Thymus (tissue), 11 donors: ENCODE data around the gene CRISP1. TPM values are rescaled to one million over a fixed set of nuclear protein-coding genes. Genes with fewer than 3 reads are reported as not detected.
"Not testable (repeated sequence)": the region's sequence is repeated elsewhere in the genome, so short reads cannot be mapped to it uniquely, and the experiment has no call there.

Experiments
- DNase-seq, 9 donors: peaks; one replicate each; pipeline ENCODE4 v3.0.0-alpha.2; 2013; ENCODE audit warnings: low spot score in 9 of 9, low read depth in 6 of 9, missing footprints in 1 of 9
- H3K27ac ChIP-seq, 2 donors: one replicate each; pipeline ENCODE4 v1.5.1; 2013; ENCODE audit warnings: control low read depth in 1 of 2, low read depth in 1 of 2, low read length in 1 of 2, mild to moderate bottlenecking in 1 of 2, moderate library complexity in 1 of 2
- H3K27me3 ChIP-seq, 2 donors: one replicate each; pipeline ENCODE4 v1.5.1; 2013; ENCODE audit warnings: low read length in 1 of 2; ENCODE audit not compliant: control insufficient read depth in 2 of 2, insufficient read depth in 1 of 2
- H3K36me3 ChIP-seq, 2 donors: one replicate each; pipeline ENCODE4 v1.5.1; 2013; ENCODE audit warnings: low read length in 1 of 2, mild to moderate bottlenecking in 1 of 2, moderate library complexity in 1 of 2; ENCODE audit not compliant: control insufficient read depth in 2 of 2, insufficient read depth in 2 of 2
- H3K4me1 ChIP-seq, 2 donors: one replicate each; pipeline ENCODE4 v1.5.1; 2013; ENCODE audit warnings: low read length in 2 of 2; ENCODE audit not compliant: control insufficient read depth in 2 of 2, insufficient read depth in 2 of 2
- H3K4me3 ChIP-seq, 2 donors: one replicate each; pipeline ENCODE4 v1.5.1; 2013; ENCODE audit warnings: low read length in 2 of 2, control low read depth in 1 of 2, mild to moderate bottlenecking in 1 of 2
- H3K9me3 ChIP-seq, 2 donors: one replicate each; pipeline ENCODE4 v1.5.1; 2013; ENCODE audit warnings: low read length in 1 of 2, mild to moderate bottlenecking in 1 of 2; ENCODE audit not compliant: control insufficient read depth in 2 of 2, insufficient read depth in 1 of 2
- WGBS: extraction: QIAGEN DNeasy Blood & Tissue Kit; methylation state at CpG from one replicate; pipeline ENCODE4 v1.1.7; 2013; 5-methylcytosine and 5-hydroxymethylcytosine counted together
- polyA plus RNA-seq: library from polyadenylated mRNA; stranded (reverse); fragments of 200-250 nt; gene quantifications from one replicate; pipeline ENCODE4 v1.2.3, GENCODE V29; 2013
- total RNA-seq: library from RNA; stranded (reverse); fragments of 120-200 nt; gene quantifications from one replicate; pipeline ENCODE4 v1.2.4, GENCODE V29; 2013
- donor health status: healthy.

Gene CRISP1
- total and polyA plus RNA-seq, 2 donors, result 0.05 TPM; not detected in 1

DNA sequence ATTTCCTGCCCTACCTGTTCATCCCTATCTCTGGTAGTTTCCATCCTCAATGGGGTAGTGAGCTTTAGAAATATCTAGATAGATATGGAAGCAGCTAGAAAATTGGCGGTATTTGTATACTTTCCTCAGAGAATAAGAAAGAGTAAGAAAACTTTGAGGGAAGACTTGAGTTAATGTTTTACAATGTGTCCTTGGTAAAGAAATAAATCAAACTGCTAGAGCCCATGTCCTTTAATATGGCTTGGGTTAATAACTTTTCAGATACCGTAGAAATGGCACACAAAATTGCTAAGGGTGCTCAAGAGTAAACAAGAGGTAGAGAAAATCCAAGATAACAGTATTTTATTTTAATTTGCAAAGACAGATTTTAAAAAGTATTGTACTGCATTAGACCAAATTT is 51.2 kb downstream of the CRISP1 start:
- DNase-seq, result no peak
- no peak overlapping the region for H3K4me3 ChIP-seq
- H3K4me1 ChIP-seq, result no peaks in the 10 kb centered on the region
- no peaks in the 10 kb centered on the region for H3K9me3 ChIP-seq
- H3K36me3 ChIP-seq, result no peaks in the 10 kb centered on the region
- no peaks in the 10 kb centered on the region for H3K27me3 ChIP-seq
- no peak overlapping the region for H3K27ac ChIP-seq
- WGBS, result 95% methylated on average over 2 of the region's 2 CpGs

DNA sequence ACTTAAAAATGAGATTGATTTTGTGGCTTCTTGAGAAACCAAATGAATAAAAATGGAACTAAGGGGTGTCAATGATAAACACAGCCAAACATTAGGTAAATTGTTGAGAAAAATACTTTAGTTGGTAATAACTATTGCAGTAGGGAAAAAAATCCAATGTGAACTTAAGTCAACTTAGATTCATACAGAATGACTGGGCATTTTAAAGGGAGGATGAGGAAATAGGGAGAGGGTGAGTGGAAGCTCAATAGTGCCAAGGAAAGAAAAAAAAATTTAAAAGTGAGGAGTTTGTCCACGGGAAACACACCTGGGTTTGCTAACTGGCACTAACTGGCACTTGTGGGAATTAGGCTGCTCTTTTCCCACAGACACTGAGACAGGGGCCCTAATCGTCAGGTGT is 53.1 kb downstream of the CRISP1 start:
- no peak for DNase-seq
- WGBS, result 88% methylated on average over 2 of the region's 2 CpGs
- H3K9me3 ChIP-seq, result no peaks in the 10 kb centered on the region

DNA sequence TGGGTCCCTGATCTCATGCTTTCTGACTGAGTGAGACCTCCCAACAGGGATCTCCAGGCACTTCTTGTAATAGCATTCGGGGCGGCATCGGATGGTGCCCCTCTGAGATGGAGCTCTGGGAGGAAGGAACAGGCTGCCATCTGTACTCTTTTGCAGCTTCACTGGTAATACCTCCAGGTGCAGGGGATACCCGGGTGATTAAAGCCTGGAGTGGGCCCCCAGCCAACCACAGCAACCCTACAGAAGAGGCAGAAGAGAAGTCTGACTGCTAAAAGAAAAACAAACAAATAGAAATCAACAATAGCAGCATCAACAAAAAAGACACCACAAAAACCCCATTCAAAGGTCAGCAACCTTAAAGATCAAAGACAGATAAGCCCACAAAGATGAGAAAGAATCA is 60.2 kb downstream of the CRISP1 start:
- DNase-seq, result peak in 1 of 9 donors; percentile 3
- H3K36me3 ChIP-seq, result no peaks in the 10 kb centered on the region
- WGBS, result 94% methylated on average over 4 of the region's 4 CpGs
- no peaks in the 10 kb centered on the region for H3K4me1 ChIP-seq
- no peaks in the 10 kb centered on the region for H3K9me3 ChIP-seq
- no peak overlapping the region for H3K4me3 ChIP-seq
- no peaks in the 10 kb centered on the region for H3K27me3 ChIP-seq
- no peak overlapping the region for H3K27ac ChIP-seq

More for the DNA sequence above, 53.1 kb downstream of the CRISP1 start:
- Histone ChIP-seq H3K27me3 (no peaks in the 10 kb centered on the region), H3K27ac (no peak overlapping the region), H3K36me3 (no peaks in the 10 kb centered on the region), H3K4me3 (no peak overlapping the region), H3K4me1 (no peaks in the 10 kb centered on the region)

DNA sequence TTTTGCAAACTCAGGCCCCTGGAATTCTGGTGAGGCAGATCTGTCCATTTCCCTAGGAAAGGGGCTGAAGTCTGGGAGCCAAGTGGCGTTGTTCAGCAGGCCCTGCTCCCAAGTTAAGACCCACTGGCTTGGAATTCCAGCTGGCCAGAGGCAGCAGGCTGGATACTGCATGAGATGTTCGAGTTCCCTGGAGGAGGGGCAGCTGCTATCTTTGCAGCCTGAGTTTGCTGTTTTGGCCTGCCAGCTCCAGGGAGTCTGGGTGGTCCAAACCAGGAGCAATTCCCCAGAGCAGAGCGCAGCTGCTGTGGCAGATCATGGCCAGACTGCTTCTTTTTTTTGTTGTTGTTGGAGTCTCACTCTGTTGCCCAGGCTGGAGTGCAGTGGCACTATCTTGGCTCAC is 61.1 kb downstream of the CRISP1 start:
- Histone ChIP-seq H3K9me3 (no peaks in the 10 kb centered on the region), H3K27ac (no peak overlapping the region), H3K27me3 (no peaks in the 10 kb centered on the region), H3K36me3 (no peaks in the 10 kb centered on the region), H3K4me3 (no peak overlapping the region), H3K4me1 (no peaks in the 10 kb centered on the region)
- 88% methylated on average over 3 of the region's 3 CpGs for WGBS
- DNase-seq, result no peak

DNA sequence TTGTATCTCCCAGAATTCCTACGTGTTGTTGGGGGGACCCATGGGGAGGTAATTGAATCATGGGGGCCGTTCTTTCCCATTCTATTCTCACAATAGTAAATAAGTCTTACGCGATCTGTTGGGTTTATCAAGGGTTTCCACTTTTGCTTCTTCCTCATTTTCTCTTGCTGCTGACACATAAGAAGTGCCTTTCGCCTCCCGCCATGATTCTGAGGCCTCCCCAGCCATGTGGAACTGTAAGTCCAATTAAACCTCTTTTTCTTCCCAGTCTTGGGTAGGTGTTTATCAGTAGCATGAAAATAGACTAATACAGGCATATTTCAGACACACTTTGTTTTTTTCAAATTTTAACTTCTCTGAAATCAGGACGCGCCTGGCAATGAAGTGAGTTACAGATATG is 64.8 kb downstream of the CRISP1 start:
- no peaks in the 10 kb centered on the region for H3K4me1 ChIP-seq
- 96% methylated on average over 8 of the region's 8 CpGs for WGBS
- DNase-seq, result no peak
- no peak overlapping the region for H3K4me3 ChIP-seq
- H3K27ac ChIP-seq, result no peak overlapping the region
- no peaks in the 10 kb centered on the region for H3K27me3 ChIP-seq
- H3K9me3 ChIP-seq, result no peaks in the 10 kb centered on the region
- no peaks in the 10 kb centered on the region for H3K36me3 ChIP-seq

DNA sequence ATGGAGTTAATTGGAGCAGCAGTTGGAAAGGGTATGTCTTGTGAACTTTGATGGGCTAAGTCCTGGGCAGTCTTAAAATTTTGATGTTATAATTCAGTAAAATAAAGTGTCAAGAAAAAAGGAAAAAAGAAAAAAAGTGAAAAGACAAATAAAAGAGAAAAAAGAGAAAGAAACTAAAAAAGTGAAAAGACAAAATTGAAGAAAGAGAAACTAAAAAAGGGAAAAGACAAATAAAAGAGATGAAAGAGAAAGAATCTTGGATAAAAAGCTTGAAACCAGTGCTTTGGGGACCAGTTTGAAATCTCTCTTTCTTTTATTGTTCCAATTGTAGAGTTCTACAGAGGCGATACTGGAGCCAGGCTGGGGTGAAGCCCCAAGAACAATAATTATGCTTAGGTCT is 67.2 kb downstream of the CRISP1 start:
- Histone ChIP-seq H3K9me3 (no peaks in the 10 kb centered on the region), H3K4me3 (no peak overlapping the region), H3K4me1 (no peaks in the 10 kb centered on the region), H3K36me3 (no peaks in the 10 kb centered on the region), H3K27ac (no peak overlapping the region), H3K27me3 (no peaks in the 10 kb centered on the region)
- WGBS, result 98% methylated on average over 1 of the region's 1 CpG
- DNase-seq, result no peak

DNA sequence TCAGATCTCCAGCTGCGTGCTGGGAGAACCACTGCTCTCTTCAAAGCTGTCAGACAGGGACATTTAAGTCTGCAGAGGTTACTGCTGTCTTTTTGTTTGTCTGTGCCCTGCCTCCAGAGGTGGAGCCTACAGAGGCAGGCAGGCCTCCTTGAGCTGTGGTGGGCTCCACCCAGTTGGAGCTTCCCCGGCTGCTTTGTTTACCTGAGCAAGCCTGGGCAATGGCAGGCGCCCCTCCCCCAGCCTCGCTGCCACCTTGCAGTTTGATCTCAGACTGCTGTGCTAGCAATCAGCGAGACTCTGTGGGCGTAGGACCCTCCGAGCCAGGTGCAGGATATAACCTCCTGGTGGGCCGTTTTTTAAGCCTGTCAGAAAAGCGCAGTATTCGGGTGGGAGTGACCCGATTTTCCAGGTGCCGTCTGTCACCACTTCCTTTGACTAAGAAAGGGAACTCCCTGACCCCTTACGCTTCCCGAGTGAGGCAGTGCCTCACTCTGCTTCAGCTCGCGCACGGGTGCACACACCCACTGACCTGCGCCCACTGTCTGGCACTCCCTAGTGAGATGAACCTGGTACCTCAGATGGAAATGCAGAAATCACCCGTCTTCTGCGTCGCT is 69.4 kb downstream of the CRISP1 start:
- not testable (repeated sequence) for H3K27ac ChIP-seq, DNase-seq, H3K9me3 ChIP-seq, H3K36me3 ChIP-seq, H3K27me3 ChIP-seq, H3K4me1 ChIP-seq, H3K4me3 ChIP-seq
- WGBS, result 90% methylated on average over 21 of the region's 21 CpGs

DNA sequence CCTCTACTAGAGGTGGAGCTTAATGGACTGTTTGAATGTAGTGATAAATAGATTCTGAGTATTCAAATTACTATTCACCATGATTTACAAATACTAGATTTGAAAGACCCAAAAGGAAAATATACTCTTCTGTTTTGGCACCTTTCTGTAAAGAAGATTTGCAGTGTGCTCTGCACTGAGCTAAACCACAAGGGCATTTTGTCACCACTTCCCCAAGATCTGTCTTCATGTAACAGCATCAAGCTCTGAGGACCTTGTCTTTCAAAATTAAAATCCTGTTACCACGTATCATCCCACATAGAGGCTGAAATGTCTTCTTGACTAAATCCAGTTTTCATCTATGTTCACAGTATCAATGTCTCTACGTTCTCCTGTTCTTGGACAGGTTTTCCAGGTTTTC is 76.0 kb downstream of the CRISP1 start:
- no peak for DNase-seq
- Histone ChIP-seq H3K36me3 (no peaks in the 10 kb centered on the region), H3K4me1 (no peaks in the 10 kb centered on the region), H3K27me3 (no peaks in the 10 kb centered on the region), H3K9me3 (no peaks in the 10 kb centered on the region), H3K4me3 (no peak overlapping the region), H3K27ac (no peak overlapping the region)
- 31% methylated on average over 2 of the region's 2 CpGs for WGBS

DNA sequence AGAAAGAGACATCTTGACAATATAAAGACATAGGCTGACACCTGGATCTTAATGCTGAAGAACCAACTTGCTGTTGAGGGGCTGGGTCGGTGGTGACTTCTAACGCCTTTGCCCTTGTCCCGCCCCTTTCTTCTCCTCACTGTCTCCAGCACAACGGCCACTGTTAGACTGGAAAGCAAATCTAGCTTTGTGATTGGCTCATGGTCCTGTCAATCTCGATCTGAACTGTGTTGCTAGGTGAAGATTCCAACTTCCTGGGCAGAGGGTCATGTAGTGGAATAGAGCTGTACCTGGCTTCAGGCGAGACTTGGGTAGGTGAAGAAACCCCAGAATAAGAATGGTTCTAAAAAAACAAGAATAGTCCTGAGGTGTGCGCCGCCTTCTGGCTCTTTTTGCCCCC is 79.2 kb downstream of the CRISP1 start, which contains the start of gene PGK2:
Gene PGK2 (minus strand): TSS at position 110 of the 400 bp plus-strand sequence. CDS start 98 bp downstream, at position 12.
- Histone ChIP-seq H3K4me3 (no peak within 1 kb of the TSS), H3K36me3 (no peaks in the 10 kb centered on the region), H3K27me3 (no peaks in the 10 kb centered on the region), H3K27ac (no peak within 1 kb of the TSS), H3K9me3 (no peaks in the 10 kb centered on the region), H3K4me1 (no peaks in the 10 kb centered on the region)
- 94% methylated on average over 8 of the region's 8 CpGs for WGBS
- no peak for DNase-seq

DNA sequence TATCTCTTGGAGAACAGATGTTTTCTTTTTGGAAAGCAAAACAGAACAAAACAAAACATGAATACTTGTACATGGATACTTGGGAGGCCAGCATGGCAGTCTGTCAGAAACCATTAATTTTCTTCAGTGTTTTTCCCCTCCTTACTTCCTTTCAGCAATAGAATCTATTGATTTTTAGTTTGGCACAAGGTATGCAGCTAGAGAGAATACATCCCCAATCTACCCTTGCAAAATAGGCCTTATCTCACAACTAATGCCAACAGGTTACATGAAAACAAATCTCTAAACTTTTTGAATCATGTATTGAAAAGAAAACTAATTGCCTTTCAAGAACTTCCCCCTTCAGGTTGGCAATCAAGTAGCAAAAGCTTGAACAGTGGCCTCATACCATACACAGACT is 82.1 kb downstream of the CRISP1 start:
- no peaks in the 10 kb centered on the region for H3K36me3 ChIP-seq
- DNase-seq, result no peak
- no peaks in the 10 kb centered on the region for H3K4me1 ChIP-seq

More for the DNA sequence above, 82.1 kb downstream of the CRISP1 start:
- H3K9me3 ChIP-seq, result no peaks in the 10 kb centered on the region
- H3K4me3 ChIP-seq, result no peak overlapping the region
- H3K27ac ChIP-seq, result no peak overlapping the region
- H3K27me3 ChIP-seq, result no peaks in the 10 kb centered on the region
